Superior temporal gyrus (tissue), 1 donor: ENCODE results near the gene SLC30A9.

Experiments
- DNase-seq: peaks from one replicate; pipeline ENCODE4 v3.0.0-alpha.2; 2016; ENCODE audit errors: extremely low spot score

Gene SLC30A9

DNA sequence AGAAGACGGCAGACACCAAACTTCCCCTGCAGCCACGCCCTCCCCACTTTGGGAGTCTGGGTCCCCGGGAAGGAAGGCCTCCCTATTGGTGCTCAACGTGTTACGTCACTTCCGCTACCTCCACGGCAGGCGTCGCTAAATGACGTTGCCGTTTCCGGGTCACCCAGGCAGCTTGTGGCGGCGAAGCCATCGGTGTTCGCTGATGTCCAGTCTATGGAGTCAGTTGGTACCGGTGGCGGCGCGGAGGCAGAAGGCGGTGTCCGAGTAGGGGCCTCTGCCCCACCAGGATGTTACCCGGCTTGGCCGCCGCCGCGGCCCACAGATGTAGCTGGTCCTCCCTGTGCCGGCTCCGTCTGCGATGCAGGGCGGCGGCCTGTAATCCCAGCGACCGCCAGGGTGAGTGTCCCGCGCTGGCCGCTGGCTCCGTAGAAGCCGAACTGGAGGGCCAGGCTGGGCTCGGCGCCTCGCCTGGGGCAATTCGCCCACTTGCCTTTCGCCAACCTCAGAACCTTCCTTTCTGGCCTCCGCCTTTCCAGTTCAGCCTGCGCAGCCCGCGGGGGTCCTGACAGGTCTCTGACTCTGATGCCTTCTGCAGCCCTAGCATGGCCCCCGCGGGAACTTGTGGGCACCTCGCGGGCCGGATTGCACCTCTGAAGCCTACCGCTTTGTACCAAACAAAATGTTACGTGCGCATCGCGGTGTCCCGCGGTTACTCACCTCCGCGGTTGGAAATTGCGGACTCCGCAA, at the start of gene SLC30A9:
TSS of gene SLC30A9 (plus strand) at position 166 of the 747 bp plus-strand sequence. CDS start at position 288, 122 bp downstream.
- DNase-seq: peak; percentile 99

DNA sequence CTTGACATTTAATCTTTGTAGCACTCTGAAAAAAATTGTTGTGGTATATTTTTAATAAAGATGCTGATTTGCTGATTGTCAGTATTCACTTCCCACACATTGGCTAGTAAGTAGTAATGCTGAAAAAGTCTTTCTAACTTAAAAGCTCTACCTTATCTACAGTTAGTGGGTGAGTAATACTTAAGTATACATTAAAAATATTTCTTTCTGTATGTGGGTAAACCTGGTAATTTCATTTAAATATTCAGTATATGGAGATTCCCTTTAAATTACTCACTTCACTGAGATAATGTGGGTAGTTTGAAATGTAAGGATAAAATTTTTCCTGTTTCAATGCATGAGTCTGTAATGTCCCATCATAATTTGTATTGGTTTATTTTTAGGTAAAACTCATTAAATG, 49.5 kb upstream of the SLC30A9 start:
- DNase-seq: no peak

DNA sequence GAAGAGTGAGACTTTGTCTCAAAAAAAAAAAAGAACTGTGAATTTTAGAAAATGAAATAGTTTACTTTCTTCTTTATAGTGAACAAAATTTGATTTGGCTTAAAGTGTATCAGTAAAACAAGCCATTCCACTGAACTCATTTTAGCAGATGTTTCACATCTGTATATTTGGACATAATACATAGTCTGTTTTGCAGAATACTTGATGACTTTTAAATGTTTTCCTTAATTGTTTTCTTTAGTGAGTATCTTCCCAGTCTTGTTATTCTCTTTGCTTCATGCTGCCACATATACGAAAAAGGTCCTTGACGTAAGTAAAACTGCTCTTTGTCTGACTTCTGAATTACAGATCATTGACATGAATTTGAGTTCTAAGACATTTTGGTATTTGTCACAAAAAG, 46.8 kb upstream of the SLC30A9 start:
- no peak for DNase-seq

DNA sequence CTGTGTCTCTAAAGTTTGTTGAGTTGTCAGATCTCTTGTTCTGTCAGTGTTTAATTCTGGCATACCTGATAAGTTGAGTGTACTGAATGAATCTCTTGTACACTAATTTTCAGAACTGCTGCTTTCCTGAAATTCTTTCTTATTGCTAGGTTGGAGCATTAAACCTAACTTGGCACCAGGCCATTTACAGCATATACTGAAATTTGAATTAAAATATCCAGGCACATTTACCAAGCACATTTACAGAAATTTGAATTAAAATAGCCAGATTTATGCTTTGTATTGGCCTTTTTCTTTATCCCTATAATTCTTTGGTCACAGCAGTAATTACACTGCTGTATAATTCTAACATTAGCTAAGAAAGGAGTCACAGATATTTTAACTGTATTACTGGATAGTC, 46.2 kb upstream of the SLC30A9 start:
- no peak for DNase-seq

DNA sequence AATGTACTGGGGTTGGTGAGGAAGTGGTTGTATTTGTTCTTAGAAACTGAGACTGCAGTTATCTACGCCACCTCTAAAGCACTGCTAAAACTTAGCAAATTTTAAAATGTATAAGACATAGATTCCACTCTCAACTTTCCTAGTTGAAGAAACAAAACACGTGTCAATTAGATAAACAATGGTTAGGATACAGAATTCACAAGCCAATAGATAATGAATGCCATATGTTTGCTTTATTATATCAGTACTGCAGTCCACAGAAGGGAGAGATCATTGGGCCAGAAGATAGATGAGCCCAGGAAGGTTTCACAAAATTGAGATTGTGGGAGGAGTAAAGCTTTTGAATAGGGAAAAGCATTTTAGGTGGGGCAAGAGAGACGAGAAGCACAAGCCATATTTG, 40.8 kb upstream of the SLC30A9 start:
- DNase-seq: no peak

DNA sequence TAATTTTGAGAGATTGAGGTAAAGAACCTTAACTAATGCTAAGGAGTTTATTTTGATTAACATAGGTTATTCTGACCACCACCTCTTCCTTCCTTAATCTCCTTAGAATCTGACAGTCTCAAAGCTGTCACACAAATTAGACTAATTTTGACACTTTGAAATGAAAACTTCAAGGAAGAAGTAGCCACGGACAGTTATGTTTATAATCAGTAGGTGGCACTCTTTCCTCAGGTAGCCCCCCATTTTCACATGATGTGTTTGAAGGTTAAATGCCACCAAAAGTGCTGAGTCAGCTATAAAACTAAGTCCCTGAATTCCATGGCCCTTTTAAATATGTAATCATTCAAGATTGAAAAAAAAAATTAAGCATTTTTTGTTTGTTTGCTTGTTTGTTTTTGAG, 32.7 kb upstream of the SLC30A9 start:
- DNase-seq: no peak

DNA sequence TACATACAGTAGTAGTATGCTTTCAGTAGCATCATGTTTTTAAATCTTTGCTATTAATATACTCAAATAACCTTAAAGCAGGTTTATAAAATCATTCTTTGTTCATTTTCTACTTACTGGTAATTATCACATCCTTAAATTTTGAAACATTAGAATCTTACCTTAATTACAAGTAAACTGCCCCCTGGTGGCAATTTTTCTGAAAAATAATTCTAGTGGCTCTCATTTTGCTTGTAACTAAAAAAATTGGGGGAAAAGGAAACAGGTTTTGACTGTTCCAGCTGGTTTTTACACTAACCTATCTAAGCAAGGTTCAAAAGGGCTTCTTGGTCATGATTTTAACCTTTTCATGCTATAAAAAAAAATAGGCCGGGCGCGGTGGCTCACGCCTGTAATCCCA, 27.2 kb upstream of the SLC30A9 start:
- peak; percentile 58 for DNase-seq

DNA sequence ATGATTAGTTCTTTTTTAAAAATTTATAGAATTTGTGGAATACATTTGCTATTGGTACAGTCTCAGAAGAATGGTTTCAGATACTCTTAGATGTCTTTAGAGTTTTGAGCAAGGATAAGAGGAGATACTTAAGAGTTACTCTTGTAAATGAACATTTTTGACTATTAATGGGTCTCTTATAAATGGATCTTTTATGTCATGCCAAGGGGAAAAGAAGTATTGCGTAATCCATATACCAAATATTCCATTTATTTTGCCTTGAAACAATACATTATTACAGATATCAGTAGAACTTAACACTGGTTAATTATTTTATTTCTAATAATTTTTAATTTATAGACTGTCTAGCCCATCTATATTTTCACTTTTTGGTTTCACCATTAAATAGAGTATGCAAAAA, 25.9 kb upstream of the SLC30A9 start:
- DNase-seq: no peak

DNA sequence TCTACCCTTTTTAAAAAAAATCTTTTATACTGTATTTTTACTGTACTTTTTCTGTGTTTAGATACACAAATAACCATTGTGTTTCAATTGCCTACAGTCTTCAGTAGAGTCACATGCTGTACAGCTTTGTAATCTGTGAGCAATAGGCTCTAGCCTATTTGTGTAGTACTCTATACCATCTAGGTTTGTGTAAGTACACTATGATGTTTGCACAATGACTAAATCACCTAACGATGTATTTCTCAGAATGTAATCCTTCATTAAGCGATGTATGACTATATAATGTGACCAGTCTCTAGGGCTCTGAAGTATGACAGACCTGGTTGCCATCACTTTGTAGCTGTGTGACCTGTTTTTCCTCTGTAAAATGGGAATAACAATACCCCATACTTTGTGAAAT, 22.9 kb upstream of the SLC30A9 start:
- DNase-seq: no peak

DNA sequence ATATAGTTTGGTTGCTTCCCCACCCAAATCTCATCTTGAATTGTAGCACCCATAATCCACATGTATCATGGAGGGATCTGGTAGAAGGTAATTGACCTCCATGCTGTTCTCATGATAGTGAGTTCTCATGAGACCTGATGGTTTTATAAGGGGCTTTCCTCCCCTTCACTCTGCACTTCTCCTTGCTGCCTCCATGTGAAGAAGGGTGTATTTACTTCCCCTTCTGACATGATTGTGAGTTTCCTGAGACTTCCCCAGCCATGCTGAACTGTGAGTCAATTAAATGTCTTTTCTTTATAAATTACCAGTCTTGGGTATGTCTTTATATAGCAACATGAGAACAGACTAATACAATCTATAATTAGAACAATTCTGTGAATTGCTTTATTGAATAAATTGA, 20.7 kb upstream of the SLC30A9 start:
- no peak for DNase-seq

DNA sequence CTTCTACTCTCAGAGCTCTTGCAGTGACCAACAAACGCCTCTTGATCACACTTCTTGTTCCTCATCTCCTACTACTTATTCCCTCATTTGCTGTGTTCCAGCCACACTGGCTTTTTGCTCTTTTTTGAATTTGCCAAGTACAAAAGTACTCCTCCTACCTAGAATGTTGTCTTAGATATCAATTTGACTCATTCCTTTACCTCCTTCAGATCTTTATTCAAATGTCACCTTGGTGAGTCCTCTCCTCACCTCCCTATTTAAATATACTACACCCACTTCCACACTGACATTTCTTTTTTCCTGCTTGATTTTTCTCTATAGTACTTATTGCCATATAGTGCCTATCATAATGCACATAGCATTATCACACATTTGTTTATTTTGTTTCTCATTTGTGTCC, 15.0 kb upstream of the SLC30A9 start:
- DNase-seq: no peak

DNA sequence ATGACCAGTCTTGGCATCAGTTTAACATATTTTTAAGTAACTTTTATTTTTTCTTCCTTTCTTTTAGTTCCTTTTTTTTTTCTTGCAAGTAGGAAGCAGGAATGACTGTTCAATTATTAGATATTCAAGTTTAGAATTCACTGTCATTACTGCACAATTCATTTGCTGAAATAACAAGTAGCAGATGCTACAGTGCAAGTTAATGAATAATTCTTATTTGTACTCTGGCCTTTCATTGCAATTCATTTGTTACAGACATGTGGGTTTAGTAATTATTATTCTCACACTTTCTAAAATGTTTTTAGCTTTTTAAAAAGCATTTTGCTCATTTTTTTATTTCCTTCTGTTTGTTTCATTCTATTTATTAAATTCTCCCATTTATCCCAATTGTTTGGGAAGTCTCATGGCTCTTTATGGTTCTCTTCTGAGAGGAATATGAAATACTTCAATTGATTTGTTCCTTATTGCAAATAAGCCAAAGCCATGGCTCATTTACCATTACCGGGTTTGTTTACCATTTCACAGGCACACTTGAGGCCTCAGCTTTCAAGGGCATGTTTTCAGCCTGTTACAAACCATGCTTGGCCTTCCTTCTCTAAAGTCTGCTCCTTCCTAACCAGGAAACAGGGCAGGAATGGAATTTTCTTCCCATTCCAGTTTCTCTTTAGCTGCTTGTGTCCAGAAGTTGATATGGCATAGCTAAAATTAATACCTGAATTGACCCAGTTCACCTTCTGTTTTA, 13.4 kb upstream of the SLC30A9 start:
- no peak for DNase-seq

DNA sequence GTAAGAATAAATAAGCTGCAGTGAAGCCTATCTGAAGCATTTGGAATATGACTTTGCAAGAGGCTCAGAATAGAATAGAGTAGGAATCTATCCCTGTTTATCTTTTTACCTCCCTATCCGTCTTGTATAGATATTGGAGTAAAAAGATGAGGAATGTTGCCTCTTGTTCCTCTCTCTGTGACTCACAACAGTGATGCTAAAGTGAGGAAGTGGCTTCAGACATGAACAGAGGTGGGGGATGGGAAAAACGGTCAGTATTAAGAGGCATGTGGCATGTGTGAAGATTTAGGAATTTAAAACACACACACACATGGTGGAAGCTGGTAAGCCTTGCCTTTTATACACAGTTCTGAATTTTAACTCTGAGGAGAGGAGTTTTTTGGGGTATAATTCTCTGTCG, 12.6 kb upstream of the SLC30A9 start:
- no peak for DNase-seq

DNA sequence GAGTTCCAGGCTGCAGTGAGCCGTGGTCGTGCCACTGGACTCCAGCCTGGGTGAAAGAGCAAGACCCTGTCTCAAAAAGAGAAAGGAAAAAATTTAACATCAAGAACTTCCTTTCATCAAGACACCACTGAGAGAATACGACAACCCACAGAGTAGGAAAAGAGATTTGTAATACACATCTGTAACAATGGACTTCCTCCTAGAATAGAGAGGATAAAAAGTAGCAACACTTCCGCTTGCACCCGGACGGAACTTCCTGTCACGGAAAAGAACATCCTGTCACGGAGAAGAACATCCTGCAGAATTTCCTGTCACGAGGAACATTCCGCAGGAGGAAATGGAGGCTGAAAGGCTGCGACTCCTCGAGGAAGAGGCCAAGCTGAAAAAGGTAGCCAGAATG, 8.9 kb upstream of the SLC30A9 start, which contains the start of gene DCAF4L1:
TSS of gene DCAF4L1 (plus strand) at position 301 of the 400 bp plus-strand sequence. CDS start at position 338, 37 bp downstream.
- DNase-seq: no peak

DNA sequence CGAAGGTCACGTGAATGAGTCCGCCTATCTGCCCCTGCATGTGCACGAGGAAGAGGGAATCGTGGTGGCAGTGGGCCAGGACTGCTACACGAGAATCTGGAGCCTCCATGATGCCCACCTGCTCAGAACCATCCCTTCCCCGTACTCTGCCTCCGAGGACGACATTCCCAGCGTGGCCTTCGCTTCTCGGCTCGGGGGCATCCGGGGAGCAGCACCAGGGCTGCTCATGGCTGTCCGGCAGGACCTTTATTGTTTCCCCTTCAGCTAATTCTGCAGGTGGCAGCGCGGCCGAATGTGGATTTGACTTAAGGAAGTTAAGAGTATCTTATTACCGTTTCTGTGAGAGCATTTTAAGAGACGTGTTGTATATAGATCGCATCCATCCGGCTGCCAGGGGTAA, 7.6 kb upstream of the SLC30A9 start:
- DNase-seq: no peak

DNA sequence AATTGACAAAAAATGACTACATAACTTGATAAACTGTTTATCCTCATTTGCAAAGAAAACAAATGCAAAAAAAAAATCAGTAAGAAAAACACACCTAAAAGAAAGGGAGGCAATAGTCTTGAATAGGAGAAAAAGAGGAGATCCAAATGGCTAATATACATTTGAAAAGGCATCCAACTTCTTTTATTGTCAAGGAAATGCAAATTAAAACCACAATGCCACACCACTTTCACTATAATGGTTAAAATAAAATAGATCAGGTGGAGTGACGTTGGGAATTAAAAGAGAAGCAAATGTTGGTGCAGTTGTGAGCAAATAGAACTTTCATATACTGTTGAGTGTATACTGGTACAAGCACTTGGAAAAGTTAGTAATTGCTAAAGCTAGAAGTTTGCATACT, 5.2 kb upstream of the SLC30A9 start:
- DNase-seq: no peak

DNA sequence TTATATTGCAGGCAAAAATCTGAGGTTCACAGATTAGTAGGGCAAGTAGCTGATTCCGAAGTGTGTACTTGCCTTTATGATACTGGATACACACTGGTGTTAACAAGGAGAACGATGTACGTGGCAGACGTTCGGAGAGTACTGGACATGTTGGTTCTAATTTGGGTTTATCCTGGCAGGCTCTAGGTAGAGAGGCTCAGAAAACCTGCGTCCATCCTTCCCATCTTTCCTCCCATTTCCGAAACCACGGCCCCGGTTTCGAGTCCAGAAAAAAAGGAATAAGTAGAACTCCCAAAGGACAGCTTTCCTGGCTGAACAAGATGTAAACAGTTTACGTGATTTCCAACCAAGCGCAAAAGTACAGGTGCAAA, 351 bp upstream of the SLC30A9 start:
- no peak for DNase-seq

DNA sequence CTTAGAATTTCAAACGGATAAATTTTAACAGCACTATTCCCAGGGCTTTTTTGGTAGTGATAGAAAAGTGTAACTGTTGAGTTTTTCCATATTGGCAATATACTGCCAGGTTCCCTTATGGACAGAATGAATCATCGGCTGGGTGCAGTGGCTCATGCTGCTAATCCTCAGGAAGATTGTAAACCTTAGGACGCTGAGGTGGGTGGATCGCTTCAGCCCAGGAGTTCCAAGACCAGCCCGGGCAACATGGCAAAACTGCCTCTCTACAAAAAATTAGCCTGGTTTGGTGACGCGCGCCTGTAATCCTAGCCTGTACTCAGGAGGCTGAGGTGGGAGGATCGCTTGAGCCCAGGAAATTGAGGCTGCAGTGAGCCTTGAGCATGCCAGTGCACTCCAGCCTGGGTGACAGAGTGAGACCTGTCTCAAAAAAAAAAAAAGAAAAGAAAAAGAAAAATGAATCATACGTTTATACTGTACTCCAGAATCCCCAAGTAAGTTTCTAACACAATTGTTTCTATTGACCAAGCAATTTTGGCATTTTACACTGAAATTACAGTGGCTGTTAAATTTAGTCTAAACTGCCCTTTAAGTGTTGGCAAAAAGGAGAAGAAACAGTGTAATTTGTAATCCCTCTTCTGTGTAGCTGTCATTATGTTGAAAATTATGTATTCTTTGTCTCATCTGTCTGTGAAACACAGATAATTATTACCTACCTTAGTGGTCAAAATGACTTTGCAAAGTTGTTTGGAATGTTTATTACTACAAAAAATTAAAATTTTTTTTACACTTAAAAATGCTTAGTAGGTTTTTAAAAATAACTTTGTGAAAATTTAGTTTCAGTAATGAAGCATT, 1.8 kb downstream of the SLC30A9 start:
- no peak for DNase-seq

DNA sequence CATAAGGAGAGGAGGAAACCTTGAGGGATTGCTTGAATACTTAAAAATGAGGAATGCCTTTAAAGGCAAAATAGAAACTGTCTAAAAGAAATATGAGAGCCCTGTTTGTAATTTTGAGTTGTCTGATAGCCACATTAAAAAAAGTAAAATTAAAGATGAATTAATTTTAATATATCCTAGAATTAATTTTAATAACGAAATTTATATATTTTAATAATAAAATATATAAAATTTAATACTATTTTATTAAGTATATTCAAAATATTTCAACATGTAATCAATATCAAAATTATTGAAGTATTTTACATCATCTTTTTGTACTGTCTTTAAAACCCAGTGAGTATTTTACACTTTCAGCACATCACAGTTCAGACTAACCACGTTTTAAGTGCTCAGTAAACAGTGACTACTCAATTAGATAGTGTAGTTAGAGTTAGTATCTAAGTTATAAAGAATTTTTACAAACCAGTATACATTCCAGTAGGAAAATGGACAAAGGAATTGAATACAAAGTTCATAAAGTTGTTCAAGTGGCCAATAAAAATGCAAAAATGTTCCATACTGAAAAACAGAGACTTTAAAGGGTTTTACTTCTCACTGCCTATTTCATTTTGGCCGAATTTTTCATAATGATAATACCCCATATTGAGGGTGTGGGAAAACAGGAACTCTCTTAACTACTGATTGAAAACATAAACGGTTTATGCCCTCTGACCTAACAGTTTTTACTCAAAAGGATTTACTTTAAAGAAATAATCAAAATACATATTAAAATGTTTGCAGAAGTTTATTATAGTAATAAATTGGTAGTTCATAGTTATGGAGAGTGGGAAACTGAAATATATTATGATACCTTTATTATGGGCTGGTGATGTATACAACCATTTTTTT, 2.9 kb downstream of the SLC30A9 start:
- DNase-seq: no peak

DNA sequence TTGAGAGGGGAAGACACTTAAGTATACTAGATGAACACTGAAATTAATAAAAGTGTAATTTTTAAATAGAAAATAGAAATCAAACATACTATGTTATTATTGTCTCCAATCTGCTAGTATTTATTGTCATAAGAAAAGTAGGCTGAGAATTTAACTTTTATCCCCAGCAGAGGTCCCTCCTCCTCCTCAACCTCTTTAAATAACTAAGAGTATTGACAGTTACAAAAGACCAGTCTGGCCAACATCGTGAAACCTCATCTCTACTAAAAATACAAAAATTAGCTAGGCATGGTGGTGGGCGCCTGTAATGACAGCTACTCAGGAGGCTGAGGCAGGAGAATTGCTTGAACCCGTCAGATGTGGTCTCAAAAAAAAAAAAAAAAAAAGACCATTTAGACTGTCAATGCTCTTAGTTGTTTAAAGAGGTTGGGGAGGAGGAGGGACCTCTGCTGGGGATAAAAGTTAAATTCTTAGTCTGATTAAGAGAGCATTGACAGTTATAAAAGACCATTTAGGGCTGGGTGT, 4.2 kb downstream of the SLC30A9 start:
- no peak for DNase-seq

DNA sequence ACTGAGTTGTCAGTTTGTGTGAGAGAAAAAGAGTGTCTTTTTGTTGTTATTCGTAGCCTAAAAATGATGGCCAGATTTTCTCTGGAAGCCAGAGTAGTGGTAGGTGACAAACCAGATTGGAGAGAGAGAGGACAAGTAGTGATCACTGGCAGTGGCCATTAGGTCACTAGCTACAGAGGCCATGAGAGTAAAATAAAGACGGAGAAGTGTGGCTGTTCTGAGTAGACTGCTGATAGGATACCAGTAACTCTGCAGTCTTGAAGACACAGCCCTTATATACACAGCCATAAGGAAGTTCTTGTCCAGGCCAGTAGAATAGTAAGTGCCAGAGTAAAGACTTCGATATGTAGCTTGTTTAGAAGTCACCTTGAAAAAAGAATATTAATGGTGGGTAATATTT, 7.7 kb downstream of the SLC30A9 start:
- no peak for DNase-seq
